OCI-LY3 (cell line): ENCODE results near the gene SORCS3.

Experiments
- EZH2phosphoT487 ChIP-seq: fragments of 200-600 bp; shearing (Covaris generic); IDR thresholded peaks from 2 replicates; pipeline ENCODE4 v1.6.1; 2018; ENCODE audit warnings: antibody characterized with exemption, mixed run types, low read depth
- TF ChIP-seq, protein P1 (sequence below): fragments of 200-600, 300-600 bp; sonication (generic); IDR thresholded peaks from 2 replicates; pipeline ENCODE4 v1.5.1; 2014; ENCODE audit warnings: antibody characterized with exemption, low read length, low read depth

- TF ChIP-seq EZH2phosphoT487: no peak
- TF ChIP-seq, protein P1, sequence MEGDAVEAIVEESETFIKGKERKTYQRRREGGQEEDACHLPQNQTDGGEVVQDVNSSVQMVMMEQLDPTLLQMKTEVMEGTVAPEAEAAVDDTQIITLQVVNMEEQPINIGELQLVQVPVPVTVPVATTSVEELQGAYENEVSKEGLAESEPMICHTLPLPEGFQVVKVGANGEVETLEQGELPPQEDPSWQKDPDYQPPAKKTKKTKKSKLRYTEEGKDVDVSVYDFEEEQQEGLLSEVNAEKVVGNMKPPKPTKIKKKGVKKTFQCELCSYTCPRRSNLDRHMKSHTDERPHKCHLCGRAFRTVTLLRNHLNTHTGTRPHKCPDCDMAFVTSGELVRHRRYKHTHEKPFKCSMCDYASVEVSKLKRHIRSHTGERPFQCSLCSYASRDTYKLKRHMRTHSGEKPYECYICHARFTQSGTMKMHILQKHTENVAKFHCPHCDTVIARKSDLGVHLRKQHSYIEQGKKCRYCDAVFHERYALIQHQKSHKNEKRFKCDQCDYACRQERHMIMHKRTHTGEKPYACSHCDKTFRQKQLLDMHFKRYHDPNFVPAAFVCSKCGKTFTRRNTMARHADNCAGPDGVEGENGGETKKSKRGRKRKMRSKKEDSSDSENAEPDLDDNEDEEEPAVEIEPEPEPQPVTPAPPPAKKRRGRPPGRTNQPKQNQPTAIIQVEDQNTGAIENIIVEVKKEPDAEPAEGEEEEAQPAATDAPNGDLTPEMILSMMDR: no peak
These were observed 133.1 kb downstream of the SORCS3 start for GRCh38 chr10:104774234-104774633.
